Stimulated activated CD8-positive, alpha-beta memory T cell treated with anti-CD3 and anti-CD28 coated beads, Interleukin-7, amount 100 ng/mL, for 4 hours (primary cell): Measurements from ENCODE around the gene RNF103.

Experiments used
- DNase-seq, 2 donors: peaks; one replicate each; pipeline ENCODE4 v3.0.0-alpha.2; 2020; ENCODE audit warnings: low read depth in 2 of 2

Gene RNF103

GRCh38 chr2:86566821-86567190 is 56.9 kb downstream of the RNF103 start:
- DNase-seq, result no peak

DNA sequence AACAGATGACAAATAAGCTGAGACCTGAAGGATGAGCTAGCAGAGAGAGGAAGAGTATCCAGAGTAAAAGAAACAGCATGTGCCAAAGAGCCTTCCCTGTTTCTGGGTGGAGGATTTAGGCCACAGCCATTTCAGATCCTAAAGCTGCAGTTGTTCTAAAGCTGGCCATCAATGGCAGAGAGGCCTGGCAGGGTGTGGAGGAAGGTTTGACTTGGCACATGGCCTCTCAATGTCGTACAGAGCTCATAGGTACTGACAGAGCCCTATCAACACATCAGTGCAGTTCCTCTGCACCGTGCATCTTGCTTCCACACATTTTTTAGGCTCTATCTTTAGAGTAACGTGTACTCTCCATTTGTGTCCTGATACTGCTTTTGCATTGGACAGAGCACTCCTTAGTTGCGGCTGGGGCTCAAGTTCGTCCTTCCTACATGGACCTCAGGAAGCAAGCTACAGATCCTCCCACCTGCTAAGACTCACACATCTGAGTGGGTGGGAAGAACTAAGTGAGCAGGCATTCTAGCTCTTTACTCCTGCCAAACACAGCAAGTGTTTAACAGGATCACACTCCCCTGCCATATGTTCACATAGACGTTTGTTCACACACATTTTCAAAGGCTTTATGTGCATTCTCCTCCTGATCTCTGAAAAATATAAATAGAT is 57.4 kb downstream of the RNF103 start:
- no peak for DNase-seq

- no peak for DNase-seq
Observed at GRCh38 chr2:86563650-86564061, 60.0 kb downstream of the RNF103 start.

DNA sequence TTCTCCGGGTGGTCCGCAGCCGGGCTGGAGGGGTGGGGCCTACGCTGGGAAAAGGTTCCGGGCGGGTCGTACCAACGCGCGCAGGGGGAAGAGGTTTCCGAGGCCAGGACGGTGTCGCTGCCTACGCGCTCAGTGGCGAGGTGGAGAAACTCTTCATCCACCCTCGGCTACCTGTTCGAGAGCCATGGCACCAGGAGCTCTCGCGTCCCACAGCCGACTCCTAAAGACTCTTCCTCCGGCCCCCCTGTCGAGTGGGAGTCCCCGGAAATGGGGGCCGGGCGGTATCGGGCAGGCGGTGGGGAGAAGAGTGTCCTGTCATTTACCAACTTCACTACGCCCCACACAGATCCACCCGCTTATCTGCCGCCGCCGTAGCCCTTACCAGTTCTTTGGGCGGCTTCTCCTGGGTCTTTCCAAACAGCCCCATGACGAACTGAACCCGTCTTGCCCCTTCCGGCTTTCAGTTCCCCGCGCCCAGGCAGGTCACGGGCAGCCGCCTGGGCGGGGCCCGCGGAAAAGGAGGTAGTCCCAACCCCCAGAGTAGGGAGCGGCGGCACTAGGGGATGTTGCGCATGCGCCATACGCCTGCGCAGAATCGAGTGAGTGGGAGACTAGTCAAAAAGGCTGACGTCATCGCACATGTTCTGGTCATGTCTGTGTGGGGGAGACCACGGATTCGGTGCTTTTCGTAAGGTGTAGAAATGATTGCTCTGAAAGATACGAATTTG is 60.6 kb downstream of the RNF103 start, which contains the start of gene CHMP3:
Gene CHMP3, minus strand, starts transcription at position 522 of the 728 bp plus-strand sequence. Its CDS starts 95 bp downstream, at position 427.
- peak; percentile 95 to 96 for DNase-seq

DNA sequence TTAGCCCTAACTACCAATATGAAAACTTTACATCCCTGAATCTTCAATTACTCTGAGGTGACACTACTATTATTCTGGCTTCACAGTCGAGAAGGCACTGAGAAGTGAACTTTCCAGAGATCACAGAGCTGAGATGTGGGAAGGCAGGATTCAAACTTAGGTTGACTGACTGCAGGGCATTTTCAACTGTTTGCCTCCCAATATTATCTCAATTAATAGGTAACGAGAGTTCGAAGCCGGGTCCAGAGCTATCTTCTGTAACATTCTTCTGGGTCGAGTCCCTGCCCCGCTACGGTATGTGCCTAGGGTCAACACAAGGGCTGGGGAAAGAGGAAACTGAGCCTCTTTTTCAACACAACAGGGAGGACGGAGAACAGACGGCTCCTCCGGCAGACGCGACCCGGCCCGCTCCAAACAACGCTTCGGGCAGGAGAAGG is 61.2 kb downstream of the RNF103 start:
- no peak for DNase-seq

DNA sequence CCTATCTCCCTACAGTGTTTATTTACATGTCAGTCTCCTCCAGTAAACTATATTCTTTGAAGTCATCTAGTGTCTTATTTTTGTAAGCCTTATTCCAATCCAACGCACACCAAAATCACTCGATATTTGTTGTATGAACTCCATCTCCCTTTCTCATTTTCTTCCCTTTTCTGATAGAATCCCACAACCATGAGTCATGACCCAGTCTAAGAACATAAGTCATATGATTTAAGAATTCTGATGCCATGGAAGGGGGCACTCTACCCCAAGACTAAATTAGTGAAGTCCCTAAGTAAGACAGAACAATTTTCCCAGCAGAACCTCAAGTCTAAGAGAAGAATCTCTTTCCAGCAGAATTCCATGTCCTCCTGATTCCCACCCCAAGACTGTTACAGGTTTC is 65.8 kb downstream of the RNF103 start:
- no peak for DNase-seq

GRCh38 chr2:86556508-86556907 is 67.2 kb downstream of the RNF103 start:
- no peak for DNase-seq
